MM.1S (cell line): Measurements from ENCODE around the gene ITIH6.
"Not testable (repeated sequence)": the region's sequence is repeated elsewhere in the genome, so short reads cannot be mapped to it uniquely, and the experiment has no call there.

Source experiments
- DNase-seq: peaks from one replicate; pipeline ENCODE4 v3.0.0-alpha.2; 2015
- H2AFZ ChIP-seq: fragments of 300-600 bp; sonication (generic); 2 replicates; pipeline ENCODE4 v1.6.0; 2016; ENCODE audit warnings: antibody characterized with exemption, low read length
- H3F3A ChIP-seq: fragments of 300-600 bp; sonication (generic); 2 replicates; pipeline ENCODE4 v1.6.1; 2016; ENCODE audit warnings: mild to moderate bottlenecking, antibody characterized with exemption, low read length, moderate library complexity, mixed read lengths; ENCODE audit not compliant: insufficient read depth
- H3K27ac ChIP-seq: fragments of 300-600 bp; sonication (generic); 2 replicates; pipeline ENCODE4 v1.5.1; 2016; ENCODE audit warnings: mild to moderate bottlenecking, low read length
- H3K27me3 ChIP-seq: fragments of 300-600 bp; sonication (generic); replicated peaks from 2 replicates; pipeline ENCODE4 v1.6.0; 2016; ENCODE audit warnings: low read length; ENCODE audit not compliant: insufficient read depth
- H3K36me3 ChIP-seq: fragments of 300-600 bp; sonication (generic); replicated peaks from 2 replicates; pipeline ENCODE4 v1.6.1; 2016; ENCODE audit warnings: mild to moderate bottlenecking, low read length, mixed read lengths; ENCODE audit not compliant: insufficient read depth
- H3K4me1 ChIP-seq: fragments of 300-600 bp; sonication (generic); 2 replicates; pipeline ENCODE4 v1.6.1; 2016; ENCODE audit warnings: low read length, mixed read lengths
- H3K4me2 ChIP-seq: fragments of 300-600 bp; sonication (generic); 2 replicates; pipeline ENCODE4 v1.6.0; 2016; ENCODE audit warnings: low read depth, low read length
- H3K4me3 ChIP-seq: fragments of 300-600 bp; sonication (generic); 2 replicates; pipeline ENCODE4 v1.5.1; 2016; ENCODE audit warnings: low read length, mixed read lengths
- H3K79me2 ChIP-seq: fragments of 300-600 bp; sonication (generic); 2 replicates; pipeline ENCODE4 v1.6.1; 2016; ENCODE audit warnings: mixed run types, low read length, mixed read lengths
- H3K9ac ChIP-seq: fragments of 300-600 bp; sonication (generic); 2 replicates; pipeline ENCODE4 v1.6.1; 2016; ENCODE audit warnings: low read length, mixed read lengths
- H3K9me2 ChIP-seq: fragments of 300-600 bp; sonication (generic); replicated peaks from 2 replicates; pipeline ENCODE4 v1.6.1; 2016; ENCODE audit warnings: mild to moderate bottlenecking, low read length, mixed read lengths; ENCODE audit not compliant: insufficient read depth
- H3K9me3 ChIP-seq: fragments of 300-600 bp; sonication (generic); replicated peaks from 2 replicates; pipeline ENCODE4 v1.6.1; 2016; ENCODE audit warnings: mild to moderate bottlenecking, low read length, mixed read lengths; ENCODE audit not compliant: insufficient read depth
- H4K20me1 ChIP-seq: fragments of 300-600 bp; sonication (generic); 2 replicates; pipeline ENCODE4 v1.6.1; 2016; ENCODE audit warnings: mild to moderate bottlenecking, low read length, moderate library complexity, mixed read lengths; ENCODE audit not compliant: insufficient read depth
- EZH2 ChIP-seq: fragments of 300-600 bp; sonication (generic); optimal IDR thresholded peaks from 2 replicates; pipeline ENCODE3; 2017; ENCODE audit warnings: low read depth, mild to moderate bottlenecking, antibody characterized with exemption, low read length, mixed read lengths
- EZH2phosphoT487 ChIP-seq: fragments of 300-600 bp; sonication (generic); IDR thresholded peaks from 2 replicates; pipeline ENCODE4 v1.6.1; 2018; ENCODE audit warnings: antibody characterized with exemption, low read length
- TF ChIP-seq, protein P1 (sequence below): fragments of 300-600 bp; sonication (generic); IDR thresholded peaks from 2 replicates; pipeline ENCODE4 v1.5.1; 2016; ENCODE audit warnings: antibody characterized with exemption, low read length, mixed read lengths

The ITIH6 gene

DNA sequence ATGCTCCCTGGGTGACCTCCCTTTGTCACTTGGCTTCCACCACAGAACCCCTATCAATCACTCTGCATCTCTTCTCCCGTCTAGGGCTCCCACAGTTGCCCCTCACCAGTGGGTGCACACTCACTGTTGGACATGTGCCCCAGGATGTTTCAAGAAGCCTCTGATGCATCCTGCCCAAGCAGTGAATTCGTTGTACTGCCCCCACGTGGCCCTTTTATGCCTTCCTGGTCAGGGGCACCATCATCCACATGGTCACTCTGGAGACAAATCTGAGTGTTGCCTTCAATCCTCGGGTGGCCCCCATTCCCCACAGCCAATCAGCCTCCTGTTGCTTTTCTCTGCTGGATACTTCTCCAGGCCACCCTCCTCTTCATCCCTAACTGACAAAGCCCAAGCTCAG, 12.2 kb downstream of the ITIH6 start:
- H3K4me3 ChIP-seq: no peak overlapping the region
- TF ChIP-seq, protein P1, sequence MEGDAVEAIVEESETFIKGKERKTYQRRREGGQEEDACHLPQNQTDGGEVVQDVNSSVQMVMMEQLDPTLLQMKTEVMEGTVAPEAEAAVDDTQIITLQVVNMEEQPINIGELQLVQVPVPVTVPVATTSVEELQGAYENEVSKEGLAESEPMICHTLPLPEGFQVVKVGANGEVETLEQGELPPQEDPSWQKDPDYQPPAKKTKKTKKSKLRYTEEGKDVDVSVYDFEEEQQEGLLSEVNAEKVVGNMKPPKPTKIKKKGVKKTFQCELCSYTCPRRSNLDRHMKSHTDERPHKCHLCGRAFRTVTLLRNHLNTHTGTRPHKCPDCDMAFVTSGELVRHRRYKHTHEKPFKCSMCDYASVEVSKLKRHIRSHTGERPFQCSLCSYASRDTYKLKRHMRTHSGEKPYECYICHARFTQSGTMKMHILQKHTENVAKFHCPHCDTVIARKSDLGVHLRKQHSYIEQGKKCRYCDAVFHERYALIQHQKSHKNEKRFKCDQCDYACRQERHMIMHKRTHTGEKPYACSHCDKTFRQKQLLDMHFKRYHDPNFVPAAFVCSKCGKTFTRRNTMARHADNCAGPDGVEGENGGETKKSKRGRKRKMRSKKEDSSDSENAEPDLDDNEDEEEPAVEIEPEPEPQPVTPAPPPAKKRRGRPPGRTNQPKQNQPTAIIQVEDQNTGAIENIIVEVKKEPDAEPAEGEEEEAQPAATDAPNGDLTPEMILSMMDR: peak; percentile 27
- TF ChIP-seq EZH2: no peak
- no peak for DNase-seq

DNA sequence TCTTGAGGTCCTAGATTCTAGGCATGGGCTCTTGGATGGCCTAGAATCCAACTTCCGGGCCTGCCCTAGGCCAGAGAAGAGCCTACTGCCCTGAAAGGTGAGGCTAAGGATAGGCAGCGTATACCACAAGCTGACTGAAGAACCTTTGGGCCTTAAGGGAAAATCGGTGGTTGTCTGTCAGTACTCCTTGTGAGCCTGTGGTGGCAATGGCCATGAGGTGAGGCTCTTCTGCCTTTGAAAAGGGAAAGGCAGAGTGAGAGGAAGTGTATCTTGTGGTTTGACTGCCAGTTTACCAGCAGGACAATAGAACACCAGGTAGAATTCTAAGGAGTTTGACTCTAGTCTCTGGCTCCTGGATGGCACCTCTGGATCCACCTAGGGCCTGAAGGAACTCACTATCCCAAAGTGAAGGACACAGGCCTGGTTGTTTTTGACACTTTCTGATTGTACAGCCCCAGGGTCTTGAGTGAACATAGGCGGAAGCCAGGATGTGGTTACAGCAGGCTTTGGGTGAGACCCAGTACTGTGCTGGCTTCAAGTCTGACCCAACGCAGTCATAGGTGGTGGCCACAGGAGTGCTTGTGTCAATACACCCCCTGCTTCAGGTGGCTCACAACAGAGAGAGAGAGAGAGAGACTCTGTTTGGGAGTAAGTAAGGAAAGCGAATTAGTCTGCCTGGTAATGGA, 20.9 kb downstream of the ITIH6 start:
- H3K27me3 ChIP-seq: no peaks in the 10 kb centered on the region
- no peak overlapping the region for H3K27ac ChIP-seq
- H2AFZ ChIP-seq: no peak overlapping the region
- DNase-seq: no peak
- no peaks in the 10 kb centered on the region for H3K9me2 ChIP-seq
- H3K9ac ChIP-seq: no peak overlapping the region
- H3K36me3 ChIP-seq: no peaks in the 10 kb centered on the region
- no peak overlapping the region for H3K4me2 ChIP-seq
- no peaks in the 10 kb centered on the region for H3K9me3 ChIP-seq
- TF ChIP-seq, protein P1: no peak
- TF ChIP-seq EZH2 (no peak), EZH2phosphoT487 (no peak)
- no peaks in the 10 kb centered on the region for H3F3A ChIP-seq
- no peaks in the 10 kb centered on the region for H3K79me2 ChIP-seq
- no peak overlapping the region for H3K4me3 ChIP-seq
- H3K4me1 ChIP-seq: no peaks in the 10 kb centered on the region
- no peaks in the 10 kb centered on the region for H4K20me1 ChIP-seq

More for the DNA sequence above, 12.2 kb downstream of the ITIH6 start:
- Histone ChIP-seq H3K79me2 (no peaks in the 10 kb centered on the region), H3K36me3 (no peaks in the 10 kb centered on the region), H2AFZ (no peak overlapping the region), H3K9me3 (no peaks in the 10 kb centered on the region), H3K4me2 (no peak overlapping the region), H4K20me1 (no peaks in the 10 kb centered on the region), H3K27ac (no peak overlapping the region), H3K27me3 (no peaks in the 10 kb centered on the region), H3K4me1 (no peaks in the 10 kb centered on the region), H3F3A (no peaks in the 10 kb centered on the region), H3K9ac (no peak overlapping the region), H3K9me2 (no peaks in the 10 kb centered on the region)

DNA sequence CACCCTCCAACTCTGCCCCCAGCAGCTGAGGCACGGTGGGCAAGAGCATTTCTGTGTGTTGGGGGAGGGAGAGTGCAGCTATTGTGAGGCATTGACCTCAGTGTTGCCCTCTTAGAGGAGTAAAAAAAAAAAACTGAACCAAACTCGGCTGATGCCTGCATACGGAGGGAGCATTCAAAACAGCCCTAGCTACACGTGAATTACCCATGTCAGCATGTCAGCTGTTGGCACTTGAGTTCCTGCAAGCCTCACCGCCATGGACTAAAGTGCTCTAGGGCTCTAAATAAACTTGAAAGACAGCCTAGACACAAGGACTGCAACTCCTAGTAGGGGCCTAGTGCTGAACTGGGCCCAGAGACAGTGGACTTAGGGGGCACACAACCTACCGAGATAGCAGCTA, 22.0 kb downstream of the ITIH6 start:
- Histone ChIP-seq H3K9ac (no peak overlapping the region), H2AFZ (no peak overlapping the region), H3K27me3 (no peaks in the 10 kb centered on the region), H3K4me3 (no peak overlapping the region), H3K4me1 (no peaks in the 10 kb centered on the region), H3K9me2 (no peaks in the 10 kb centered on the region), H3K79me2 (no peaks in the 10 kb centered on the region), H4K20me1 (no peaks in the 10 kb centered on the region), H3K36me3 (no peaks in the 10 kb centered on the region), H3K27ac (no peak overlapping the region), H3F3A (no peaks in the 10 kb centered on the region), H3K4me2 (no peak overlapping the region), H3K9me3 (no peaks in the 10 kb centered on the region)
- TF ChIP-seq, protein P1: no peak
- TF ChIP-seq EZH2 (no peak), EZH2phosphoT487 (no peak)
- no peak for DNase-seq

DNA sequence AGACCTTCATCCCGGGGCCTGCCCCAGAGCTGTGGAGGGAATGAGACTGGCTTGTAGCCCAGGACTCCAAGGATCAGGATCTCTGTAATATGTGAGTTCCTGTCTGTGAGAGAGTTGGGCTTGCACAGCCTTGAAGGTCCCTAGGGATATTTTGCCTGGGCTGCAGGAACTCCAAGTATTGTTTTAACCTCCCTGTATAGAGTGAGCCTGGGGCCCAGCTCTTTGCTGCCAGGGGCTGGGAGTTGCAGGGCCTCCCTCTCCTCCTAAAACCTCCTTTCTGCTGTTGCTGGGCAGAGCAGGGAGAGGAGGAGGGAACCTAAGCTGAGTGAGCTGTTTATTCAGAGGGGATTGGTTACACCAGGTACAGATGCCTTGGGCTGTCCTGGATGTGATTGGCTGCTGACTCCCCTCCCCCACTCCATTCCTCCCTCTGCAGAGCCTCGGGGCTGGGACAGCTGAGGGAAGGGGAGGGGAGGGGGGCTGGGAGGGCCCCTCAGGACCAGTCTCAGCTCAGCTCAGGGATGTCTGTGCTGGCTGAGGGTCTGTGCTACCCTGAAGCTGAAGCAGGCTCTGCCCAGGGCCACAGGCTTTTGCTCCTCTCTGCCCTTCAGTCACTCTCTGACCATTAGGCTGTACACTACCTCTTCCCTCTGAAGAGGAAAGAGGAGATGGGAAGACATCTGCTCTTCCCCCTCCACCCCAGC, 23.5 kb downstream of the ITIH6 start:
- H3K4me2 ChIP-seq, H2AFZ ChIP-seq, DNase-seq: not testable (repeated sequence)

More for the DNA sequence above, 23.5 kb downstream of the ITIH6 start:
- H4K20me1 ChIP-seq, H3K4me1 ChIP-seq, H3K9me2 ChIP-seq, H3K27me3 ChIP-seq, H3K9ac ChIP-seq, H3K27ac ChIP-seq, H3F3A ChIP-seq, H3K4me3 ChIP-seq, H3K9me3 ChIP-seq, H3K79me2 ChIP-seq, H3K36me3 ChIP-seq: not testable (repeated sequence)
